NCI-H2081 treated with DMSO at 0.1 percent for 48 hours (cell line): ENCODE measurements around the gene C9orf43.
A peak's percentile ranks its signal among the peaks of the same experiment; 100 is the strongest.
"Not testable (repeated sequence)": the region's sequence is repeated elsewhere in the genome, so short reads cannot be mapped to it uniquely, and the experiment has no call there.

Experiments
- DNase-seq: peaks from one replicate; lab custom pipeline; 2025; lab: John Stamatoyannopoulos, UW

The C9orf43 gene

GRCh38 chr9:113421726-113422125, 11.2 kb downstream of the C9orf43 start:
- no peak for DNase-seq

GRCh38 chr9:113425072-113425471, 14.5 kb downstream of the C9orf43 start:
- no peak for DNase-seq

GRCh38 chr9:113426701-113427100, 16.2 kb downstream of the C9orf43 start:
- DNase-seq: no peak

GRCh38 chr9:113427629-113428028, 17.1 kb downstream of the C9orf43 start:
- no peak for DNase-seq

- DNase-seq: no peak
Measured at GRCh38 chr9:113428062-113428615, 17.6 kb downstream of the C9orf43 start.

GRCh38 chr9:113431191-113431590, 20.6 kb downstream of the C9orf43 start:
- DNase-seq: no peak

- no peak for DNase-seq
Measured at GRCh38 chr9:113436728-113437515, 26.4 kb downstream of the C9orf43 start.

GRCh38 chr9:113437716-113438115, 27.2 kb downstream of the C9orf43 start:
- not testable (repeated sequence) for DNase-seq

GRCh38 chr9:113444736-113445135, 34.2 kb downstream of the C9orf43 start:
- no peak for DNase-seq

- no peak for DNase-seq
Measured at GRCh38 chr9:113446323-113446740, 35.8 kb downstream of the C9orf43 start.

GRCh38 chr9:113449376-113449775, 38.8 kb downstream of the C9orf43 start:
- DNase-seq: no peak

GRCh38 chr9:113452113-113452605, 41.6 kb downstream of the C9orf43 start:
- DNase-seq: no peak

GRCh38 chr9:113454914-113455761, 44.6 kb downstream of the C9orf43 start:
- no peak for DNase-seq

GRCh38 chr9:113456235-113456634, 45.7 kb downstream of the C9orf43 start:
- DNase-seq: no peak

- DNase-seq: no peak
Measured at GRCh38 chr9:113461285-113461684, 50.7 kb downstream of the C9orf43 start.

GRCh38 chr9:113461943-113462342, 51.4 kb downstream of the C9orf43 start:
- no peak for DNase-seq

- DNase-seq: no peak
Measured at GRCh38 chr9:113462781-113463286, 52.3 kb downstream of the C9orf43 start.

- peak; percentile 44 for DNase-seq
Measured at GRCh38 chr9:113463418-113464285, 53.1 kb downstream of the C9orf43 start, which contains the start of gene RGS3. RGS3 (plus strand) TSS chr9:113463727; CDS start chr9:113463803, 76 bp downstream.

- DNase-seq: no peak
Measured at GRCh38 chr9:113464286-113464660, 53.7 kb downstream of the C9orf43 start.

GRCh38 chr9:113465599-113466140, 55.1 kb downstream of the C9orf43 start:
- DNase-seq: no peak

GRCh38 chr9:113467183-113467582, 56.6 kb downstream of the C9orf43 start:
- DNase-seq: no peak
